Fibroblast of pulmonary artery (primary cell): ENCODE measurements around the gene RAB8B.
A peak's percentile ranks its signal among the peaks of the same experiment; 100 is the strongest.

Experiments
- DNase-seq: peaks from one replicate; pipeline ENCODE4 v3.0.0-alpha.2; 2010; ENCODE audit warnings: low read depth
- H3K4me3 ChIP-seq: replicated peaks from 2 replicates; pipeline ENCODE4 v1.5.1; 2011; ENCODE audit warnings: low read depth, mild to moderate bottlenecking, control low read depth, low read length, moderate library complexity
- TF ChIP-seq, protein P1 (sequence below): IDR thresholded peaks from 2 replicates; pipeline ENCODE4 v1.5.1; 2011; ENCODE audit warnings: mild to moderate bottlenecking, control low read depth, low read length, inconsistent platforms; ENCODE audit errors: missing control alignments

Gene RAB8B

DNA sequence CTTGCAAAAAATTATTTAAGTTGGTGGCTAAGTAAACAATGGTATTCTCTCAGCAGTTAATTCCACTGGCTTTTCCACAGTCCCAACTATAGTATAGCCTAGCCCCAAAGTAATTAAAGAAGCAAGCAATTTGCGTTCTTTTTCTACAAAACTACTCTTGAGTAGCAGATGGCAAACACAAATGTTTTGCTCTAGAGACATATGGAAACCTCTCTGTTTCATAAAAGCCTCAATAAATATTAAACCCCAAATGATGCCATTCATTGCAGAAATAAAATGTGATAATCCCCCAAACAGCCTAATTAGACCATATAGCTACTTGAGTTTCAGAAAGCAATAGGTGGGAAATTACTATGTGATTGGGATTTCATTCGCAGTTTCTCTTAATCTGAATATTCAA, 8.7 kb upstream of the RAB8B start:
- no peak overlapping the region for H3K4me3 ChIP-seq
- TF ChIP-seq, protein P1, sequence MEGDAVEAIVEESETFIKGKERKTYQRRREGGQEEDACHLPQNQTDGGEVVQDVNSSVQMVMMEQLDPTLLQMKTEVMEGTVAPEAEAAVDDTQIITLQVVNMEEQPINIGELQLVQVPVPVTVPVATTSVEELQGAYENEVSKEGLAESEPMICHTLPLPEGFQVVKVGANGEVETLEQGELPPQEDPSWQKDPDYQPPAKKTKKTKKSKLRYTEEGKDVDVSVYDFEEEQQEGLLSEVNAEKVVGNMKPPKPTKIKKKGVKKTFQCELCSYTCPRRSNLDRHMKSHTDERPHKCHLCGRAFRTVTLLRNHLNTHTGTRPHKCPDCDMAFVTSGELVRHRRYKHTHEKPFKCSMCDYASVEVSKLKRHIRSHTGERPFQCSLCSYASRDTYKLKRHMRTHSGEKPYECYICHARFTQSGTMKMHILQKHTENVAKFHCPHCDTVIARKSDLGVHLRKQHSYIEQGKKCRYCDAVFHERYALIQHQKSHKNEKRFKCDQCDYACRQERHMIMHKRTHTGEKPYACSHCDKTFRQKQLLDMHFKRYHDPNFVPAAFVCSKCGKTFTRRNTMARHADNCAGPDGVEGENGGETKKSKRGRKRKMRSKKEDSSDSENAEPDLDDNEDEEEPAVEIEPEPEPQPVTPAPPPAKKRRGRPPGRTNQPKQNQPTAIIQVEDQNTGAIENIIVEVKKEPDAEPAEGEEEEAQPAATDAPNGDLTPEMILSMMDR, result no peak

DNA sequence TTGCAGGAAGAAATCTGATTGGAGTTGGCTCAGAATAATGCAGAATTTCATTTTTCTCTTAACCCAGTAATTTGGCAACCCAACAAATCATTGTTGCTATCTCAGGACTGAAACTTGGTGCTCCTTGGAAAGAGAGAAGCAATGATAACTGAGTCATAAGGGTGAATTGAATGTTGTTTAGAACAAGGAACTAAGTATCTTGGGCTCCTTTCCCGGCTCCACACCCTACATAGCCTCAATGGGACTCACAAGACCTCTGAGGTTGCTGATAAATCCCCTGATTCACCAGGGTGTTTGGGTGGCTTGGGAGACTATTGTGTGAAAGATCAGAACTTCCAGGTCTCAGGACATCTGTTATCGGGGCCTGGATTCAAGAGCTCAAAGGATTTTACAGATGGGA, 7.8 kb upstream of the RAB8B start:
- TF ChIP-seq, protein P1, result no peak
- DNase-seq, result no peak

More for the DNA sequence above, 8.7 kb upstream of the RAB8B start:
- DNase-seq, result no peak

DNA sequence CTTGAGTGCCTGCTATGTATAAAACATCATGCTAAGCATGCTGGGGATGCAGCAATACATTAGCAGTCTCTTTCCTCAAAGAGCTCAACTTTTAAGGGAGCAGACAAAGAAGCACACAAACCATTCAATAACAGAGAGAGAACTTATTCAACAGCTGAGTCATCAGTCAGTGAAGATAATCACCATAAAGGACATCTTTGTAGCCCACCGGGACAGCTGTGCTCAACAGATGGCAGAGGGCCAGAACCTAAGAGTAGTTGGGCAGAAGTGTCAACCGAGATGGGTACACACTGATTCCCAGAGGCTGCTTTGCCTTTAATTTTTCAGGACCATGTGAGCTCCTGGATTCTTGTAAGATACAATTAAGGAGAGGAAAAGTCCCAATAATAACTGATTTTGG, 4.2 kb upstream of the RAB8B start:
- TF ChIP-seq, protein P1, result no peak
- H3K4me3 ChIP-seq, result no peak overlapping the region
- DNase-seq, result no peak

More for the DNA sequence above, 7.8 kb upstream of the RAB8B start:
- H3K4me3 ChIP-seq, result no peak overlapping the region

DNA sequence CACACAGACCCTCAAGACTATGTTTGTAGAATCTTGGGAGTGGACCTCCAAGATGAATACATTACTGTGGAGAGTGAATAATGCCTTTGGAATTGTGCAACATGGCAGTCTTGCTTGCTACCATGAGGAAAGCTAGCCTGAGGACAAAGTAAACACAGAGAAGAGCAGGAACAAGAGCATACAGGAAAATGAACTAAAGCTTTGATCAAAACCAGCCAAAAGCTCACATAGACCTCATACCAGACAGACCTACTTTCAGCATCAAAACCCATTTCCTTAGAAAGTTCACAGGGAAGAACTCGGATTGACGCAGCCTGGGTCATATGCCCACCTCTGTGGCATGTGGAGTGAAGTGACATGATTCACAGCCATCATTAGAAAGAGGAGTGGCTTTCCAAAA, 3.3 kb upstream of the RAB8B start:
- DNase-seq, result peak; percentile 56
- H3K4me3 ChIP-seq, result no peak overlapping the region
- TF ChIP-seq, protein P1, result no peak

DNA sequence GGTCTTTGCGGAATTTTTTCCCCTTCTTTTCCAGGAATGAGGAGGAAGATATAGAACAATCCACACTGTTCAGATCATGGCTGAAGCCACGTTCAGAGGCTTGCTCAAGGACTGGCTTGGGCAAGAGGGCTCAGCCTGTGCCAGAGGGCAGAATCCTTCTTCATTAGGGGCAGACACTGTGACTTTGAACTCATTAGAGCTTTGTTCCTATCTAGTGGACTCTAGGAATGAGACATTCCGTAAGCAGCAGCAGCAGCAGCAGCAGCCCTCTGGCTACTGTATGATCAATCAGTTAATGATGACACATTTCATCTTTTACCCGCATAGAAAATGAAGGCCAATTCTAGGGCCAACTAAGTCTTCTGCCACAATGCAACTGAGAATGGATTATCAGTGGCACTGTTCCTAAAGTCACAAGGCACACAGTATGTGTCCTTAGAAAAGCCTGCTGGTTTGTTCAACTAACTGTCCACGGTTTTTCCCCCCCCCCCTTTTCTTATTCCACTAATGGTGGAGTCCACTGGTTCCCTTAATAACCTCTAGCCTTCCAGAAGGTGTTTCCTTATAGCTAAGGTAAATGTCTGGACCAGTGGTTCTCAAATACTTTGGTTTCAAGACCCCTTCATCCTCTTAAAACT, 1.7 kb upstream of the RAB8B start:
- no peak for DNase-seq
- H3K4me3 ChIP-seq, result no peak overlapping the region
- TF ChIP-seq, protein P1, result no peak

DNA sequence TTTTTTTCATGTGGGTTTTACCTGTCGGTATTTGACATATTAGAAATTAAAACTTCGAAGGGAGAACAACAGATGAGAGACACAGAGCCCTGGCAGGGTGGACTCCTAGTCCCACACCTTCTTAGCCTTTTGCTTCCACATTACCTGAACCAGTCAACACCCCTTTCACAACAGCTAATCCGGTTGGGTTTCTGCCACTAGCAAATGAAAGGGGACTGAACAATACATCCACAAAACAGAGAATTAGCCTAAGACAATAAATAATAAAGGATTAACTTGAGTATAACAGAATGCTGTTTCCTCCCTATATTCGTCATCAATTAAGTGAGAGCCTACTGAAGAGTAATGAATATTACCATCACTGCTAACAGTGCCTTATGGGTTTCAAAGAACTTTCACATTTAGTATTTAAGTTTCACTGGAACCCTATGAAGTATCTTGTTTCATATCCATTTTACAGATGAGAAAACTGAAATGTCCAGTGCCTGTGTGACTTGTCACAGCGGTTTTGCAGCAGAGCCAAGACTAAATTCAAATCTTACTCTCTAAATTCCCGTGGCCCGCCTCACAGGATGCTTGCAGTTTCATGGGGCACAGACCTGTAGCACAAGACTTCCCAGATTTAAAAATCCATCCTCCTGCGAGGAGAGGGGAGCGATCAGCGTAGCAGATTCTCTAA, 1.0 kb upstream of the RAB8B start:
- no peak for DNase-seq
- TF ChIP-seq, protein P1, result no peak
- H3K4me3 ChIP-seq, result peak overlapping the region; percentile 65
